Epithelial cell of esophagus (primary cell): ENCODE measurements around the gene PHACTR1.
"Not testable (repeated sequence)": the region's sequence is repeated elsewhere in the genome, so short reads cannot be mapped to it uniquely, and the experiment has no call there.

ENCODE experiments used
- DNase-seq: peaks from one replicate; pipeline ENCODE4 v3.0.0; 2010; ENCODE audit warnings: low read depth
- H3K4me3 ChIP-seq: 2 replicates; pipeline ENCODE4 v1.5.1; 2011; ENCODE audit warnings: mild to moderate bottlenecking, low read length, control low read depth
- TF ChIP-seq, protein P1 (sequence below): IDR thresholded peaks from 2 replicates; pipeline ENCODE4 v1.5.1; 2011; ENCODE audit warnings: low read depth, mild to moderate bottlenecking, low read length, control low read depth, inconsistent platforms; ENCODE audit not compliant: insufficient read depth; ENCODE audit errors: missing control alignments

Gene PHACTR1

DNA sequence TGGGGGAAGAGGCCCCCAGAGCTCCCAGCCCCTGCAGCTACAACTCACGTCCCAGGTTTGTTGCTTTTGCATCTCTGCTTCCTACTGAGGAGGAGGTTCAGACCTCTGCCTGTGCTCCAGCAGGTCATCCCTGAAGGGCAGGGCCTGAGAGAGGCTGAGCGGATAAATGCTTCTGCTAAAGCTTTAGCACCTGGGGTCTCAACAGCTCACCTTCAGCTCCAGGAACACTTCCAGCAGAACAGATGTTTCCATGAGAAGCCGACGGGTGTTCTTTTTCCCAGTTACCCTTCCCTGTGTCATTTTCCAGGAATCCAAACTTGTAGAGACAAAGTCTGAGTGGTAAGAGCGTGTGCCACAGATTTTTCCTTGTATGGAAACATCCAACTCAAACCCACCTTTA lies 403.0 kb downstream of the PHACTR1 start:
- TF ChIP-seq, protein P1, sequence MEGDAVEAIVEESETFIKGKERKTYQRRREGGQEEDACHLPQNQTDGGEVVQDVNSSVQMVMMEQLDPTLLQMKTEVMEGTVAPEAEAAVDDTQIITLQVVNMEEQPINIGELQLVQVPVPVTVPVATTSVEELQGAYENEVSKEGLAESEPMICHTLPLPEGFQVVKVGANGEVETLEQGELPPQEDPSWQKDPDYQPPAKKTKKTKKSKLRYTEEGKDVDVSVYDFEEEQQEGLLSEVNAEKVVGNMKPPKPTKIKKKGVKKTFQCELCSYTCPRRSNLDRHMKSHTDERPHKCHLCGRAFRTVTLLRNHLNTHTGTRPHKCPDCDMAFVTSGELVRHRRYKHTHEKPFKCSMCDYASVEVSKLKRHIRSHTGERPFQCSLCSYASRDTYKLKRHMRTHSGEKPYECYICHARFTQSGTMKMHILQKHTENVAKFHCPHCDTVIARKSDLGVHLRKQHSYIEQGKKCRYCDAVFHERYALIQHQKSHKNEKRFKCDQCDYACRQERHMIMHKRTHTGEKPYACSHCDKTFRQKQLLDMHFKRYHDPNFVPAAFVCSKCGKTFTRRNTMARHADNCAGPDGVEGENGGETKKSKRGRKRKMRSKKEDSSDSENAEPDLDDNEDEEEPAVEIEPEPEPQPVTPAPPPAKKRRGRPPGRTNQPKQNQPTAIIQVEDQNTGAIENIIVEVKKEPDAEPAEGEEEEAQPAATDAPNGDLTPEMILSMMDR = no peak
- no peak for DNase-seq
- no peak overlapping the region for H3K4me3 ChIP-seq

DNA sequence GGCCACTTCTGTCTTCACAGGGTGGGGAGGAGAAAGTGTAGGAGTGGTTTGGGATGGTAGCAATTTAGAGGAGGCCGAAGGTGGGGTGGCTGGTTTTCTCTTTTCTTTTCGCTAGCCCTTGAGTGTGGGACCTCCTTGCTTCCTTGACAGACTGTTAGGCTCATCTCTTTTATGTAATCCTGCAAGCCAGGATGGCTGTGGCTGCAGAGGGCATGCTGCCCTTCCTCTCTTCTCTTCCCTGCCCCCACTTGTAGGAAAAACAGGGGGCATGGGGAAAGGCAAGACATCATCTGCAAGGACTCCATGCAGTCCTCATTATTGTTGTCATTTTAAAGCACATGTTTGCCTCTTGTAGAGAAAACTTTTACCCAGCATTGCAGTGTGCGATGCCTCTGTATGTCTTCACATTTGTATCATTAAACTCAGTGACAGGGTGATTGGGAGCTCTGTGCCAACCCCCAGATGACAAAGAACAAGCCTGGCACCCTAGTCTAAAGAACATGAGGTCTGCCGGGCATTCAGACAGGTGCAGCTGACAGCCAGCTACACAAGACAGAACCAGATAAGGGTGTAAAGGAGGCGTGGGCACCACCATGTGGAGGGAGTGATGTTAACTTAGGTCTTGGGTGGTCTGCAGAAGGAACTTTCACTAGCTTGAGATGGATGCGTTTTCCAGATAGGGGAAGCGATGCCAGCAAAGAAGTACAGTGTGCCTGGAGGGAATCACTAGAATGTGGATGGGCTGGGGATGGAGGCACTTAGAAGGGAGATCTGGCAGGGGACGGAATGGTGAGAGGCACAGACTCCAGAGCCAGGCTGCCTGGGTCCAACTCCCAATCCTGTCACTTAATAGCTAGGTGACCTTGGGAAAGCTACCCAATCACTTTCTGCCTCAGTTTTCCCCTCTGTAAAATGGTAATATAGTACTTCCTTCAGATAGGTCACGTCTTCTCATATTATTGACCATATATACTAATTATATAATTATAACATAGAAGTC lies 404.2 kb downstream of the PHACTR1 start:
- TF ChIP-seq, protein P1 = no peak
- H3K4me3 ChIP-seq = no peak overlapping the region
- DNase-seq = no peak

DNA sequence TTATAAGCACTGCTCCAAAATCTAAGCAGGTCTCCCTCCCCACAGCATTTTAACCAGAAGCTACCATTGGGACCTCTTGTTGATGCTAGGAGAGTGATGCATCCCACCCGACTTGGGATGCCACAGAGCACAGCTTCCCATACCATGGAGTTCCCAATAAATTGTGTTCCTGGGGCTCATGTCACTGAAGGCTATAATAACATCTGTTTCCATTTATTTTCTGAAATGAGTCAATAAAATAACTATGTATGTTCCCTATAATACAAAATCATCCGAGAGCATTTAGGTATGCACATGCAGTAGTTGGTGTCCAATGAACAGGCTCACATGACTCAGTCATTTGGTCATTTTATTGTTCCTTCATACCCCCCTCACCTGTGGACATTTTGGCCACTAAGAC lies 407.6 kb downstream of the PHACTR1 start:
- DNase-seq = no peak
- TF ChIP-seq, protein P1 = no peak
- H3K4me3 ChIP-seq = no peak overlapping the region

DNA sequence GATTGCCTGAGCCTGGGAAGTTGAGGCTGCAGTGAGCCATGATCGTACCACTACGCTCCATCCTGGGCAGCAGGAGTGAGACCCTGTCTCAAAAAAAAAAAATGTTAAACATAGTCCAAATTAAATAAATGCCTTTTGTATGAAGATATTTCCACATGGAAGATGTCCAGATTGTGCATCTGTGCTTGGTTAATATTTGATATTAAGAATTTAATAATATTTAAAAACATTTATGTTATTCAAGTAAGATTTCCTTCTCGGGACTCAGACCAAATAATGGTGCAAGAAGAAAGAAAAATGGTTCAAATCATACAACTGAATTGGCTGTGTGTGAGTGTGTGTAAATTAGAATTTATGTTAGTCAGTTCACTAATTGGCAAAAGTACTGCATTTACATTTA lies 409.3 kb downstream of the PHACTR1 start:
- DNase-seq = no peak
- TF ChIP-seq, protein P1 = no peak
- H3K4me3 ChIP-seq = no peak overlapping the region

DNA sequence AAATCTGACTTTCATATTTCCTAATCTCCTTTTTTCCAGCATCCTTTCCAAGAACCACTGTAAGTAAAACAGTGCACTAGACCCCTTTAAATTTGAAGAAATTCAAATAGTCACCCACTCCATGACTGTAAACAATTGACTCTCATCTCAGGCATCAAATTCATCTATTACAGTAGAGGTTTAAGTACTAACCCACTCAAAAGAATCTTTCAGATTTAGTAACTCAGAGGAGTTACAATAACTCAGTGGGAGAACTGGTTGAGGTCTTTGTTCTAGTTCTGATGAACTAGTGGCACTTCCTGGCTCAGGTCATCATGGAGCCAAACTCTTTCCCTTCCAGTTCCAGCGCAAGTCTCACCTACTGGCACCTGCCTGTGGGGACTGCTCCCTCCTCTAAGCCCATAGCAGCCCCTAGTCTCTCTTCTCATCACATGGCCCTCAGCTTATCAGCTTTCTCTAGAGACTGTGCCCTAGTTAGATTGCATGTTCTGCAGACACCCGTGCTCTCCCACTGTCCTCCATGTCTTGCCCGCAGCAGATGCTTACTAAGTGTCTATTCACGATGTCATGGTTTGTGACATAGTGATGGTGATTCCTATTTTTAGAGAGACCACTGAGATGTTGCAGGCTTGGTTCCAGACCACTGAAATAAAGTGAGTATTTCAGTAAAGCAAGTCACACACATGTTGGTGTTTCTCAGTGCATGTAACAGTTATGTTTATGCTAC lies 415.5 kb downstream of the PHACTR1 start:
- DNase-seq = no peak
- TF ChIP-seq, protein P1 = no peak
- H3K4me3 ChIP-seq = no peak overlapping the region

DNA sequence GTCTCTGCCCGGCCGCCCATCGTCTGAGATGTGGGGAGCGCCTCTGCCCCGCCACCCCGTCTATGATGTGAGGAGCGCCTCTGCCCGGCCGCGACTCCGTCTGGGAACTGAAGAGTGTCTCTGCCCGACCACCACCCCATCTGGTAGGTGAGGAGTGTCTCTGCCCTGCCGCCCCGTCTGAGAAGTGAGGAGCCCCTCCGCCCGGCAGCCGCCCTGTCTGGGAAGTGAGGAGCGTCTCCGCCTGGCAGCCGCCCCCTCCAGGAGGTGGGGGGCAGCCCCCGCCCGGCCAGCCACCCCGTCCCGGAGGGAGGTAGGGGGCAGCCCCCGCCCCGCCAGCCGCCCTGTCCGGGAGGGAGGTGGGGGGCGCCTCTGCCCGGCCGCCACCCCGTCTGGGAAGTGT lies 417.3 kb downstream of the PHACTR1 start:
- H3K4me3 ChIP-seq, DNase-seq: not testable (repeated sequence)

DNA sequence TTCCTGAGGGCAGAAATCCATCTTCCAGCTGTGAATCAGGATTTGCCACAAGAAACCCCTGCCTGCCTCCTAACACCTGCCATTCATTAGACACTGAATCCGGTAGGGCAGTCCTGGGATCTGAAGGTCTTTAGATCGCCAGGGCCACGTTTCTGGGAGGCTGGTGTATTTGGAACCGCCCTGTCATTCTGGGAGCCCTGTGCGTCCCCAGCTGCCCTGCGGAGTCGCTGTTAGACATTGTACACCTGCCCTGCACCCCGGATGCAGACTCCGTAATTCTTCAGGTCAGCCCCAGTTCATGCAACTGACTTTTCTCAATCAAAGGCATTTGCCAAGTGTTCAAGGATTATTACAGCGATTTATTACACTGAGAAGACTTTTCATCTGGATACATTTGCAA lies 418.6 kb downstream of the PHACTR1 start:
- no peak for DNase-seq
- no peak overlapping the region for H3K4me3 ChIP-seq
- TF ChIP-seq, protein P1 = no peak
